Measurements from ENCODE around the gene TLR8.

The TLR8 gene

DNA sequence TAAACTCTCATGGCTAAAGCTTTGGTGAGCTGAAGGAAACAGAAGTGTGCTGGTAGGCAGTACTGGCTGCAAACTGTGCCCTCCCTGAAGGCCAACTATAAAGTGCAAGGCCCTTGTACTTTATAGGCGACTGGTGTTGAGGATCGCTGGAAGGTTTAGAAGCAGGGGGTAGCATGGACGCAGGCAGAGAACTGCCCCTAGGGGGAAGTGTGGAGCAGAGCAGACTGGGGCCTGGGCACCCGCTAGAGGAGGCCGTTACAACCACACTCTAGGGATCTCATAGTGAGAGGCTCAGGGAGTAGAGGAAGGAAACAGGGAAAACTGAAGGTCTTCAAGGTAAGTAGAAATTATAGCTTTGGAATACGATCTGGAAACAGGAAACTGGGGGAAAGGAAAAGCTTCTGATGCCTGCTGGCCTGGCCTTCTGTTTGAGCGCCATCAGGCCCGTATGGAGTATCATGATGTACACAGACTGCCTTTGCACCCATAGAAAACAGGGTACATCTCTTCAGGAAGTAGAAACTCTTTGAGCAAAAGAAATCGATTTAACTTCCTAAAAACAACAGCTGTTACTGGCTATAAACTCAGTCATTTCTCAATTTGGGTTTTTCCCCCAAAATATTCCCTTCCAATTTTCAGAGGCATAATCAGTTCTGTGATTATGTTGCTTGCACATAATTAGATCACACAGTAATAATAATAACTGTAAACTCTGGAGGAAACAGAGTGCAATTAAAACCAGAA, 44.6 kb downstream of the TLR8 start:
- 72 to 86% methylated on average over 7 to 9 of the region's 9 CpGs for WGBS, 2 experiments
- Histone ChIP-seq H3K36me3 (ENCODE audit: control insufficient read depth, insufficient read depth, low read length) (no peaks in the 10 kb centered on the region), H3K4me3 (ENCODE audit: insufficient read depth, low read depth, low read length) (no peak overlapping the region), H3K27ac (ENCODE audit: insufficient read depth, low read depth, low read length, poor library complexity, severe bottlenecking) (no peak overlapping the region), H3K9me3 (ENCODE audit: control insufficient read depth, low read length) (no peaks in the 10 kb centered on the region), H3K4me1 (ENCODE audit: control insufficient read depth, insufficient read depth, low read length) (no peaks in the 10 kb centered on the region), H3K27me3 (ENCODE audit: control insufficient read depth, insufficient read depth, low read length, poor library complexity, severe bottlenecking) (no peaks in the 10 kb centered on the region)

- H3K9me3 ChIP-seq (ENCODE audit: control insufficient read depth, low read length): no peaks in the 10 kb centered on the region
- H3K27ac ChIP-seq (ENCODE audit: insufficient read depth, low read depth, low read length, poor library complexity, severe bottlenecking): no peak overlapping the region
- no peak overlapping the region for H3K4me3 ChIP-seq (ENCODE audit: insufficient read depth, low read depth, low read length)
- no peaks in the 10 kb centered on the region for H3K27me3 ChIP-seq (ENCODE audit: control insufficient read depth, insufficient read depth, low read length, poor library complexity, severe bottlenecking)
- no peaks in the 10 kb centered on the region for H3K4me1 ChIP-seq (ENCODE audit: control insufficient read depth, insufficient read depth, low read length)
- 94 to 97% methylated on average over 5 of the region's 5 CpGs for WGBS, 2 experiments
- no peaks in the 10 kb centered on the region for H3K36me3 ChIP-seq (ENCODE audit: control insufficient read depth, insufficient read depth, low read length)
These were observed 45.2 kb downstream of the TLR8 start for GRCh38 chrX:12951595-12951975.

- H3K36me3 ChIP-seq (ENCODE audit: control insufficient read depth, insufficient read depth, low read length): no peaks in the 10 kb centered on the region
- 95% methylated on average over 8 of the region's 8 CpGs for WGBS, 2 experiments
- H3K4me1 ChIP-seq (ENCODE audit: control insufficient read depth, insufficient read depth, low read length): no peaks in the 10 kb centered on the region
- H3K9me3 ChIP-seq (ENCODE audit: control insufficient read depth, low read length): no peaks in the 10 kb centered on the region
- H3K27me3 ChIP-seq (ENCODE audit: control insufficient read depth, insufficient read depth, low read length, poor library complexity, severe bottlenecking): no peaks in the 10 kb centered on the region
- no peak overlapping the region for H3K27ac ChIP-seq (ENCODE audit: insufficient read depth, low read depth, low read length, poor library complexity, severe bottlenecking)
- H3K4me3 ChIP-seq (ENCODE audit: insufficient read depth, low read depth, low read length): no peak overlapping the region
These were observed 47.0 kb downstream of the TLR8 start for GRCh38 chrX:12953420-12953819.

DNA sequence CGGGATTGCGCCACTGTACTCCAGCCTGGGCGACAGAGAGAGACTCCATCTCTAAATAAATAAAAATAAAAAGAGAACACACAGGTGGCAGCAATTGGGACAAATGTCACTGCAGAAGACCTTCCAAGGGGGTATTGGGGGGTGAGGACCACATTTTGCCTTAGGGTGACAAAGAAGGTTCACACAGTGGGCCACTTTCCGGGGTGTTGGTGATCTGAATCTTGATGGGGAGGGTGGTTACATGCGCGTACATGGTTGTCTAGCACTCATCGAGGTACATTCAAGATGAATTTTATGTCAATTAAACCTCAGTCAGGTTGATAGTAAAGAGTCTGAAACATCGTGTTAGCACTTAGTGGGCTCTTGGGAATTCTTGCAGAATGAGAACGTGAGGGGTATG, 48.0 kb downstream of the TLR8 start:
- Histone ChIP-seq H3K9me3 (ENCODE audit: control insufficient read depth, low read length) (no peaks in the 10 kb centered on the region), H3K36me3 (ENCODE audit: control insufficient read depth, insufficient read depth, low read length) (no peaks in the 10 kb centered on the region), H3K27me3 (ENCODE audit: control insufficient read depth, insufficient read depth, low read length, poor library complexity, severe bottlenecking) (no peaks in the 10 kb centered on the region), H3K4me3 (ENCODE audit: insufficient read depth, low read depth, low read length) (no peak overlapping the region), H3K4me1 (ENCODE audit: control insufficient read depth, insufficient read depth, low read length) (no peaks in the 10 kb centered on the region), H3K27ac (ENCODE audit: insufficient read depth, low read depth, low read length, poor library complexity, severe bottlenecking) (no peak overlapping the region)
- whole genome bisulfite sequencing, 2 experiments: 94 to 95% methylated on average over 7 to 9 of the region's 9 CpGs

GRCh38 chrX:12954981-12955380, 48.6 kb downstream of the TLR8 start:
- Histone ChIP-seq H3K27me3 (ENCODE audit: control insufficient read depth, insufficient read depth, low read length, poor library complexity, severe bottlenecking) (no peaks in the 10 kb centered on the region), H3K36me3 (ENCODE audit: control insufficient read depth, insufficient read depth, low read length) (no peaks in the 10 kb centered on the region), H3K4me1 (ENCODE audit: control insufficient read depth, insufficient read depth, low read length) (no peaks in the 10 kb centered on the region), H3K4me3 (ENCODE audit: insufficient read depth, low read depth, low read length) (no peak overlapping the region), H3K9me3 (ENCODE audit: control insufficient read depth, low read length) (no peaks in the 10 kb centered on the region), H3K27ac (ENCODE audit: insufficient read depth, low read depth, low read length, poor library complexity, severe bottlenecking) (no peak overlapping the region)
- 87 to 89% methylated on average over 4 of the region's 4 CpGs for WGBS, 2 experiments

- WGBS, 2 experiments: 87 to 92% methylated on average over 20 of the region's 20 CpGs
- Histone ChIP-seq H3K36me3 (ENCODE audit: control insufficient read depth, insufficient read depth, low read length) (no peaks in the 10 kb centered on the region), H3K27me3 (ENCODE audit: control insufficient read depth, insufficient read depth, low read length, poor library complexity, severe bottlenecking) (no peaks in the 10 kb centered on the region), H3K27ac (ENCODE audit: insufficient read depth, low read depth, low read length, poor library complexity, severe bottlenecking) (no peak overlapping the region), H3K4me3 (ENCODE audit: insufficient read depth, low read depth, low read length) (no peak overlapping the region), H3K9me3 (ENCODE audit: control insufficient read depth, low read length) (no peaks in the 10 kb centered on the region), H3K4me1 (ENCODE audit: control insufficient read depth, insufficient read depth, low read length) (no peaks in the 10 kb centered on the region)
These were observed 49.7 kb downstream of the TLR8 start for GRCh38 chrX:12955882-12956703.

GRCh38 chrX:12956704-12957534, 50.5 kb downstream of the TLR8 start:
- 90 to 92% methylated on average over 5 to 7 of the region's 8 CpGs for WGBS, 2 experiments
- H3K27ac ChIP-seq (ENCODE audit: insufficient read depth, low read depth, low read length, poor library complexity, severe bottlenecking): no peak overlapping the region
- H3K27me3 ChIP-seq (ENCODE audit: control insufficient read depth, insufficient read depth, low read length, poor library complexity, severe bottlenecking): no peaks in the 10 kb centered on the region
- no peak overlapping the region for H3K4me3 ChIP-seq (ENCODE audit: insufficient read depth, low read depth, low read length)
- no peaks in the 10 kb centered on the region for H3K36me3 ChIP-seq (ENCODE audit: control insufficient read depth, insufficient read depth, low read length)
- H3K9me3 ChIP-seq (ENCODE audit: control insufficient read depth, low read length): no peaks in the 10 kb centered on the region
- H3K4me1 ChIP-seq (ENCODE audit: control insufficient read depth, insufficient read depth, low read length): no peaks in the 10 kb centered on the region

DNA sequence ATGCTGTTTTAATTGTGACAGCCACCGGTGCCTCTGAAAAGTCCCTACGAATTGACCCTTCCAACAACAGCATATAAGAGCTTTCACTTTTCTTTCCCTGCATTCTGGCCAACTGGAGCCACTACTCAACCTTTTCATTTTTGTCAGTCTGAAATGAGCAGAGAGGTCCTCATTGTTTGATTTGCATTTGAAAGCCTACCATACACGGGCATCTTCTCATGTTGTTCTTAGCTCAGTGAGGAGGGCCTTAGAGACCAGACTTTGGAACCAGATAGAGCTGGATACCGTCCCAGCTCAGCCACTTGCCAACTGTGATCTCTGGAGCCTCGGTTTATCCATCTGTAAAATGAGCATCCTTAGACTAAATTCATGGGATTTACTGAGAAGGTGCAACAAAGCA, 51.6 kb downstream of the TLR8 start:
- Histone ChIP-seq H3K27me3 (ENCODE audit: control insufficient read depth, insufficient read depth, low read length, poor library complexity, severe bottlenecking) (no peaks in the 10 kb centered on the region), H3K4me1 (ENCODE audit: control insufficient read depth, insufficient read depth, low read length) (no peaks in the 10 kb centered on the region), H3K27ac (ENCODE audit: insufficient read depth, low read depth, low read length, poor library complexity, severe bottlenecking) (no peak overlapping the region), H3K36me3 (ENCODE audit: control insufficient read depth, insufficient read depth, low read length) (no peaks in the 10 kb centered on the region), H3K9me3 (ENCODE audit: control insufficient read depth, low read length) (no peaks in the 10 kb centered on the region), H3K4me3 (ENCODE audit: insufficient read depth, low read depth, low read length) (no peak overlapping the region)
- 92 to 93% methylated on average over 5 of the region's 5 CpGs for WGBS, 2 experiments

GRCh38 chrX:12958461-12958860, 52.0 kb downstream of the TLR8 start:
- Histone ChIP-seq H3K4me1 (ENCODE audit: control insufficient read depth, insufficient read depth, low read length) (no peaks in the 10 kb centered on the region), H3K36me3 (ENCODE audit: control insufficient read depth, insufficient read depth, low read length) (no peaks in the 10 kb centered on the region), H3K9me3 (ENCODE audit: control insufficient read depth, low read length) (no peaks in the 10 kb centered on the region), H3K27me3 (ENCODE audit: control insufficient read depth, insufficient read depth, low read length, poor library complexity, severe bottlenecking) (no peaks in the 10 kb centered on the region), H3K4me3 (ENCODE audit: insufficient read depth, low read depth, low read length) (no peak overlapping the region), H3K27ac (ENCODE audit: insufficient read depth, low read depth, low read length, poor library complexity, severe bottlenecking) (no peak overlapping the region)
- WGBS, 2 experiments: 96 to 98% methylated on average over 4 of the region's 4 CpGs

DNA sequence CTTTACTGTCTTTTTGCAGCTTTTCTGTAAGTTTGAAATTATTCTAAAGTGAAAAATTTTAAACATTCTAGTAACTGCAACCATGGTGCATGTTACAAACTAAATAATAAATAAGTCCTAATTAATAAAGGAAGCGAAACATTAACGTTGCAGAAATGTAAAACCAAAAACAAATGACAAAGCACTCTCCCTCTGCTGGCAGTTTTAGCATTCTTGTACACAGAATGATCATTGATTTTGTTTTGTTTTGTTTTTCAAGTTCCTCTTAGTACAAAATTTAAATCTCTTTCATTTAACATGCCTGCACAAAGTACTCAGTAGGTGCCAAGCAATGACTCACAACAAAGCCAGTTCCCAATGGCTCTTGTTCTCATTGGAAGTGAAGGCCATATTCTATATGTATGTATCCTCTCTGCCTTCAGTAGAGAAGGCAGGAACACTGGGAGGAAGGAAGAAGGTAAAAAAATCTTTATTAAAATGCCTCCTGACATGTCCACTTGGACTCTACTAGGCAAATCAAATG, 54.8 kb downstream of the TLR8 start:
- WGBS, 2 experiments: 100% methylated on average over 2 of the region's 2 CpGs; no CpG with 5 or more reads in 1 of the 2 experiments
- Histone ChIP-seq H3K4me3 (ENCODE audit: insufficient read depth, low read depth, low read length) (no peak overlapping the region), H3K27me3 (ENCODE audit: control insufficient read depth, insufficient read depth, low read length, poor library complexity, severe bottlenecking) (no peaks in the 10 kb centered on the region), H3K36me3 (ENCODE audit: control insufficient read depth, insufficient read depth, low read length) (no peaks in the 10 kb centered on the region), H3K4me1 (ENCODE audit: control insufficient read depth, insufficient read depth, low read length) (no peaks in the 10 kb centered on the region), H3K27ac (ENCODE audit: insufficient read depth, low read depth, low read length, poor library complexity, severe bottlenecking) (no peak overlapping the region), H3K9me3 (ENCODE audit: control insufficient read depth, low read length) (no peaks in the 10 kb centered on the region)

All from ectodermal cell (in vitro differentiated cells).